ENCODE data around the gene PSME2. TPM values are rescaled to one million over a fixed set of nuclear protein-coding genes. Genes with fewer than 3 reads are reported as not detected.

PSME2 gene
- total and polyA plus RNA-seq, 9 of the 15 experiments (the other 6 are each of a cell fraction or from before 2014, with no cell fraction given) = 111 to 579 (median 159) TPM

- no peak for TF ChIP-seq CTCFL (IDR thresholded peaks at IDR 0.05; ENCODE audit: borderline replicate concordance, insufficient read depth, low read depth, low read length, poor library complexity, severe bottlenecking)
- no peak for TF ChIP-seq STAT5B (CRISPR knock-in tag; IDR thresholded peaks at IDR 0.05)
- no peak for TF ChIP-seq CBX2 (IDR thresholded peaks at IDR 0.05; ENCODE audit: insufficient read depth, low read length, poor library complexity, severe bottlenecking)
- peak; percentile 64 for TF ChIP-seq GABPA (tag; conservative IDR thresholded peaks at IDR 0.05; ENCODE audit: low read depth)
- no peak for TF ChIP-seq TCF7L2 (IDR thresholded peaks at IDR 0.05; ENCODE audit: low read depth, low read length)
- TF ChIP-seq GTF2F1 (IDR thresholded peaks at IDR 0.05; ENCODE audit: low read depth, low read length) = no peak
- TF ChIP-seq CBFB (CRISPR knock-in tag; IDR thresholded peaks at IDR 0.05) = no peak
- no peak for TF ChIP-seq ZNF121 (CRISPR knock-in tag; conservative IDR thresholded peaks at IDR 0.05)
- TF ChIP-seq NR1H2 (CRISPR knock-in tag; IDR thresholded peaks at IDR 0.05) = no peak
- no peak for TF ChIP-seq KAT2B (IDR thresholded peaks at IDR 0.05; ENCODE audit: low read depth, low read length)
- no peak for TF ChIP-seq ILF3 (IDR thresholded peaks at IDR 0.05; ENCODE audit: borderline replicate concordance)
- TF ChIP-seq ARID3B (CRISPR knock-in tag; IDR thresholded peaks at IDR 0.05; ENCODE audit: borderline replicate concordance) = no peak
- TF ChIP-seq MTA3 (IDR thresholded peaks at IDR 0.05; ENCODE audit: borderline replicate concordance) = peak; percentile 84
- peak; percentile 84 for TF ChIP-seq CBX1 (IDR thresholded peaks at IDR 0.05; ENCODE audit: low read depth)
- peak; percentile 74; the same call in 1 of the 2 replicates for TF ChIP-seq AFF4 (CRISPR knock-in tag; IDR thresholded peaks at IDR 0.05)
- TF ChIP-seq ZHX1 (conservative IDR thresholded peaks at IDR 0.05; ENCODE audit: low read length) = no peak
These were observed 52.2 kb downstream of the PSME2 start, which contains the start of gene PCK2 (continued) for GRCh38 chr14:24093901-24094840.

Data from K562 (cell line).